Measurements from ENCODE around the gene FAM229A. TPM values are rescaled to one million over a fixed set of nuclear protein-coding genes. Genes with fewer than 3 reads are reported as not detected.

Gene FAM229A
- total RNA-seq, 3 donors from 2014 or later (not counting 1 experiment from before 2014, with no cell fraction given) = 18.3 to 23.5 (median 21.0) TPM

- no peak overlapping the region for H3K4me3 ChIP-seq (ENCODE audit: low read length)
- no peak for ATAC-seq
- peaks cover 53% of the 10 kb centered on the region for H3K36me3 ChIP-seq (ENCODE audit: control insufficient read depth, insufficient read depth, low read length)
Measured at GRCh38 chr1:32367912-32368635, 5.8 kb upstream of the FAM229A start.

GRCh38 chr1:32365445-32365844 is 3.2 kb upstream of the FAM229A start:
- no peaks in the 10 kb centered on the region for H3K9me3 ChIP-seq (ENCODE audit: control insufficient read depth, insufficient read depth, low read length)
- intact Hi-C loops (cut with micrococcal nuclease) = no loop called here
- H3K4me1 ChIP-seq (ENCODE audit: control insufficient read depth, insufficient read depth, low read length) = peaks cover 5% of the 10 kb centered on the region
- no peak overlapping the region for H3K4me3 Mint-ChIP-seq
- DNase-seq (no peak), ATAC-seq (no peak)
- no peaks in the 10 kb centered on the region for H3K27me3 ChIP-seq (ENCODE audit: control insufficient read depth, insufficient read depth, low read length)
- H3K9me3 Mint-ChIP-seq = no peaks in the 10 kb centered on the region
- no peak overlapping the region for H3K27ac Mint-ChIP-seq
- H3K36me3 Mint-ChIP-seq = no peaks in the 10 kb centered on the region
- H3K4me1 Mint-ChIP-seq = peaks cover 12 to 14% of the 10 kb centered on the region in 2 donors
- 90% methylated on average over 6 of the region's 6 CpGs for WGBS (ENCODE audit: insufficient coverage)
- no peak overlapping the region for H3K4me3 ChIP-seq (ENCODE audit: low read length)
- H3K27me3 Mint-ChIP-seq (ENCODE audit: low read depth in 2 of 2) = peaks cover 5 to 6% of the 10 kb centered on the region in 2 donors
- no peak overlapping the region for H3K27ac ChIP-seq (ENCODE audit: low read length)
- TF ChIP-seq, protein P1, sequence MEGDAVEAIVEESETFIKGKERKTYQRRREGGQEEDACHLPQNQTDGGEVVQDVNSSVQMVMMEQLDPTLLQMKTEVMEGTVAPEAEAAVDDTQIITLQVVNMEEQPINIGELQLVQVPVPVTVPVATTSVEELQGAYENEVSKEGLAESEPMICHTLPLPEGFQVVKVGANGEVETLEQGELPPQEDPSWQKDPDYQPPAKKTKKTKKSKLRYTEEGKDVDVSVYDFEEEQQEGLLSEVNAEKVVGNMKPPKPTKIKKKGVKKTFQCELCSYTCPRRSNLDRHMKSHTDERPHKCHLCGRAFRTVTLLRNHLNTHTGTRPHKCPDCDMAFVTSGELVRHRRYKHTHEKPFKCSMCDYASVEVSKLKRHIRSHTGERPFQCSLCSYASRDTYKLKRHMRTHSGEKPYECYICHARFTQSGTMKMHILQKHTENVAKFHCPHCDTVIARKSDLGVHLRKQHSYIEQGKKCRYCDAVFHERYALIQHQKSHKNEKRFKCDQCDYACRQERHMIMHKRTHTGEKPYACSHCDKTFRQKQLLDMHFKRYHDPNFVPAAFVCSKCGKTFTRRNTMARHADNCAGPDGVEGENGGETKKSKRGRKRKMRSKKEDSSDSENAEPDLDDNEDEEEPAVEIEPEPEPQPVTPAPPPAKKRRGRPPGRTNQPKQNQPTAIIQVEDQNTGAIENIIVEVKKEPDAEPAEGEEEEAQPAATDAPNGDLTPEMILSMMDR (IDR thresholded peaks at IDR 0.05) = no peak
- peaks cover 51% of the 10 kb centered on the region for H3K36me3 ChIP-seq (ENCODE audit: control insufficient read depth, insufficient read depth, low read length)

More at GRCh38 chr1:32367912-32368635, 5.8 kb upstream of the FAM229A start:
- Mint-ChIP-seq H3K36me3 (no peaks in the 10 kb centered on the region), H3K27ac (no peak overlapping the region), H3K4me3 (no peak overlapping the region), H3K9me3 (no peaks in the 10 kb centered on the region), H3K4me1 (peaks cover 12 to 17% of the 10 kb centered on the region in 2 donors), H3K27me3 (ENCODE audit: low read depth in 2 of 2) (no peaks in the 10 kb centered on the region)
- no peaks in the 10 kb centered on the region for H3K27me3 ChIP-seq (ENCODE audit: control insufficient read depth, insufficient read depth, low read length)
- intact Hi-C loops (cut with micrococcal nuclease) = no loop called here
- H3K4me1 ChIP-seq (ENCODE audit: control insufficient read depth, insufficient read depth, low read length) = peaks cover 13% of the 10 kb centered on the region
- 97% methylated on average over 7 of the region's 7 CpGs for WGBS (ENCODE audit: insufficient coverage)
- no peaks in the 10 kb centered on the region for H3K9me3 ChIP-seq (ENCODE audit: control insufficient read depth, insufficient read depth, low read length)
- DNase-seq = no peak
- TF ChIP-seq, protein P1 (IDR thresholded peaks at IDR 0.05) = no peak
- H3K27ac ChIP-seq (ENCODE audit: low read length) = no peak overlapping the region

- DNase-seq = no peak
- intact Hi-C loops (cut with micrococcal nuclease) = no loop called here
- H3K9me3 Mint-ChIP-seq = no peaks in the 10 kb centered on the region
- no peak overlapping the region for H3K27ac Mint-ChIP-seq
- peaks cover 5 to 6% of the 10 kb centered on the region in 2 donors for H3K27me3 Mint-ChIP-seq (ENCODE audit: low read depth in 2 of 2)
- WGBS (ENCODE audit: insufficient coverage) = over 99% methylated on average over 5 of the region's 5 CpGs
- TF ChIP-seq, protein P1 (IDR thresholded peaks at IDR 0.05) = no peak
- peaks cover 19 to 20% of the 10 kb centered on the region in 2 donors for H3K4me1 Mint-ChIP-seq
- no peak overlapping the region for H3K4me3 ChIP-seq (ENCODE audit: low read length)
- H3K36me3 ChIP-seq (ENCODE audit: control insufficient read depth, insufficient read depth, low read length) = peaks cover 51% of the 10 kb centered on the region
- H3K4me3 Mint-ChIP-seq = no peak overlapping the region
- ATAC-seq = no peak
- no peaks in the 10 kb centered on the region for H3K36me3 Mint-ChIP-seq
- no peak overlapping the region for H3K27ac ChIP-seq (ENCODE audit: low read length)
- no peaks in the 10 kb centered on the region for H3K27me3 ChIP-seq (ENCODE audit: control insufficient read depth, insufficient read depth, low read length)
- no peaks in the 10 kb centered on the region for H3K9me3 ChIP-seq (ENCODE audit: control insufficient read depth, insufficient read depth, low read length)
- H3K4me1 ChIP-seq (ENCODE audit: control insufficient read depth, insufficient read depth, low read length) = peaks cover 11% of the 10 kb centered on the region
Measured at GRCh38 chr1:32364836-32365235, 2.6 kb upstream of the FAM229A start.

Data from natural killer cell (primary cell).